ENCODE data around the gene IL16.
"Not testable (repeated sequence)": the region's sequence is repeated elsewhere in the genome, so short reads cannot be mapped to it uniquely, and the experiment has no call there.

Gene IL16

DNA sequence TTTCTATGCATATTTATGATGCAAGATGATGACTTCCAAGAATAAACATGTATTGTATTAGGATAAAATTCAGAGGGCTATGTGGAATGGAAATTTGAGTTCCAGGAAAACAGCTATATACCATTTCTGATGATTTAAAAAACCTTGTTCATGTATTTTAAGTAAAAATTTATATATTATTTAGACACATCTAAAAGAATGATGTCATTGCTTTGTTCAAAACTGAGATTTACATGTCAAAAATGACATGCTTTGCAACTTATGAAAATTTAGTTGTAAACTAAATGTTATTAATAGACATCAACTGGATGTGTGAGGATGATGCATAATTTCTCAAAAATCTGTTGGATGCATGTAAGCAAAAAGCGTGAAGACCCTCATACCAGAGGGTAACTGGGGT lies 125.0 kb downstream of the IL16 start:
- DNase-seq = no peak

- no peak for DNase-seq
Measured at GRCh38 chr15:81322676-81323253, 126.1 kb downstream of the IL16 start.

DNA sequence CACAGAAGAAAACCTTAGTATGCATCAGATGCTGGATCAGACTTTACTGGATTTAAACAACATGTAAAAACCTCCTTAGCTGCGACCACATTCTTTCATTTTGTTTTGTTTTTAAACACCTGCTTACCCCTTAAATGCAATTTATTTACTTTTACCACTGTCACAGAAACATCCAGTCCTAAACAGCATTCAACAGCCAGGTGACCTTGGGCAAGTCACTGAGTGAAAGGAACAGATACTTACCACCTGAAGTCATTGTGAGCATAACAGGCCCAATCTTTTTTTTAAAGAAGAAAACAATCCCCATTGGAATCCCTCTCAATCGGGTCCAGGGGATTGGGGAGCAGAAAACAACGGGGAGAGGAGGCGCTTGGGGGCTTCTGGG lies 126.9 kb downstream of the IL16 start:
- no peak for DNase-seq

DNA sequence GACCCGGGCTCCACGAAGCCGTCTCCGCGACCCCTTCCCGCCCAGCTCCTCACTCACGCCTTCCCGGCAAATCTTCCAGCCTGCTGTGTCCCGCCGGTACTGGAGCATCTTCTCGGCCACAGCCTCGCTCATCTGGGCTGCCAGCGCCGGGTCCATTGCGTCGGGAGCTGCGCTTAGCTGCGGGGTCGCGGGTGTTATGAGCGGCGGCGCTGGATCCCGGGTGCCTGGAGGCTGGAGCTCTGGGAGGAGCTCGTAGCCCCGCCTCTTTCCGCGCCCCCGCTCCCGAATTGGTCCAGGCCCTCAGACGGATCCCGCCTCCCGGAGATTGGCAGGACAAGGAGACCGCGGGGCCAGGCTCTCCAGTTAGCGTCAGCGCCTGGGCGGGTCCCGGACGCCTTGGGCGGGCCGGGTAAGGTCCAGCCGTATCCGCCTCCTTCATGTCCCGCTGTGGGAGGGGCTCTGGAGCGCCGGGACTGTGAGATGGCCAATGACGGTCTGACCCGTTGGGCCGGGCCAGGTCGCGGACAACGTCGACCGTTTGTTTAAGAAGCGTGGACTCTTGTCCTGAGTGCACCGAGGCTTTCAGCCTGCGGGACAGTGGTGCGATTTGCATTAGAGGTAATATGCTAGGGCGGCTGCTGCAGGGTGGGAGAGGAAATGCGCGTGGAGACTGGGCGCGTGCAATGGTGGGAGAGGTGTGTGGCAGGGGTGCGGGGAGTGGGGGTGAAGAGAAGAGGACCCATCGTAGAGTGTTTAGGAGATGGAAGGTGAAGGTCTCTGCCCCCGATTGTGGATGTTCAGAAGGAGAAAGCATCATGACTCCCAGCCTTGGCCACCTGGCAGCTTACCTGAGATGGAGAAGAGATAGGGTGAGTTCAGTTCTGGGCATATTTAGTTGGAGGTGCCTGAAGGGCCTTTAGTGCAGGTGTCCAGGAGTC lies 127.5 kb downstream of the IL16 start, which contains the start of gene STARD5:
Gene STARD5, minus strand, starts transcription at position 198 of the 938 bp plus-strand sequence. Its CDS starts 42 bp downstream, at position 156.
- DNase-seq = peak; percentile 95 to 97

DNA sequence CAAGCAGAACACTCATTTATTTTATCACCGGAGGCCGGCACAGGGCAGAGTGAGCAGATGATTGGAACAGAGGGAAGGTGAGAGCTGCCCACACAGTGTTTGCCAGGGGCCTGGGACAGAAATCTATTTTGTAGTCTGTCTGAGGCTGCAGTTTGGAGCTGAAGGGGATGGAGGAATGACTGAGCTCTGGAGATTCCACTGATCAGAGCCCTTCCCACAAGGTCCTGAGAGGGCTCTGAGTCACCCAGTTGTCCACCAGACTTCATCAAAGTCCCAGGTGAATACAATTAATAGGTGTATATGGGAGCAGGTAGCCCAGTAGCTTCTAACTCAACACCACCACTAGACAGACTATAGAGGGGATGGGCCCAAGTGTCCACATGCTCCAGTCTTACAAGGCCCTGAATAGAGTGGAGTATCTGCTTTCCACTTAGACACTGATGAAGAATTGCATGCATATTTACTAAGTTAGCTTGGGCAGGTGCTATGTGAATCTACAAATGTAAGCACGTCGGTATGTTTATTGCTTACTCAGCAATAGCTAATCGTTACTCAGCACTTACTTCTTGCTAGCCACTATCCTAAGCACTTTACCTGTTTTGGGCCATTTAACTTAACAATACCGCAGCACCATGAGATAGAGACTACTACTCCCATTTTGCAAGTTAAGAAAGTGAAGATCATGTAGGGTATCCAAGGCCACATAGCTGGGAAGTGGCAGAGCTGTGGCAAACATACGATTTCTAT lies 130.0 kb downstream of the IL16 start:
- DNase-seq = no peak

GRCh38 chr15:81327516-81327915 lies 130.8 kb downstream of the IL16 start:
- DNase-seq = no peak

GRCh38 chr15:81329446-81329845 lies 132.8 kb downstream of the IL16 start:
- no peak for DNase-seq

GRCh38 chr15:81330366-81331090 lies 133.8 kb downstream of the IL16 start:
- no peak for DNase-seq

- DNase-seq = not testable (repeated sequence)
Measured at GRCh38 chr15:81331141-81331540, 134.5 kb downstream of the IL16 start.

DNA sequence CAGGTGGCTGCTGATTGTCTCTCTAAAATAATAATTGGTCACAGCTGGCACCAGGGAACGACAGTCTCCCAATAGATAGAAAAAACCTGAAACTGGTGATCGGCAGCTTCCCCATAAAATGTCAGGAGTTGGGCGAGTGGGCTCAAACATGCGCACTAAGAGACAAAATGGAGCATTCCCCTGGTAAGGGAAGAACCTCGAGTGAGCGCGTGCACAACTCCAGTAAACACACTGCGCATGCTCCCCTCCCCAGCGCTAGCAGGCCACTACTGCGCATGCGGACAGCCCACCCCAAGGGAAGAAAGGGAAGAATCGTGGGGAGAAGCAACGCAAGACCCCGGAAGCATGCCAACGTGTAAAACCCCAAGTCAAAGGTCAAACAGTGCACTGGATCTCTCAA lies 134.9 kb downstream of the IL16 start:
- DNase-seq = no peak

- DNase-seq = no peak
Measured at GRCh38 chr15:81332326-81332725, 135.6 kb downstream of the IL16 start.

DNA sequence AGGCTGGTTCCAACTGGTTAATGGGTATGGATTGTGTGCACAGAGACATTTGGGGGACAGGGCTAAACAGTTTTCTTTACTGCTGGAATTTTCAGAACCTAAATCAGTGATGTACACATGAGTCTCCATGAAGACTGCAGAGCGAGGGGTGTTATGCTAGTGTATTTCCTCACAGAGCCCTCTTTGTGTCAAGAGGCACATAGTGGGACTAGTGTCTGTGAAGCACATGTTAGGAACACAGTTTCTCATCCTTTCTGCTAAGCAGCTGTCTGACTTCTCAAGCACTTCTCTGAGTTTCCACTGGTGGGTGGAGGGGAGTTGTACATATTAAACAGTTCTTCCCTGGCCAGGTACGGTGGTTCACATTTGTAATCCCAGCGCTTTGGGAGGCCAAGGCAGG lies 136.7 kb downstream of the IL16 start:
- DNase-seq = no peak

DNA sequence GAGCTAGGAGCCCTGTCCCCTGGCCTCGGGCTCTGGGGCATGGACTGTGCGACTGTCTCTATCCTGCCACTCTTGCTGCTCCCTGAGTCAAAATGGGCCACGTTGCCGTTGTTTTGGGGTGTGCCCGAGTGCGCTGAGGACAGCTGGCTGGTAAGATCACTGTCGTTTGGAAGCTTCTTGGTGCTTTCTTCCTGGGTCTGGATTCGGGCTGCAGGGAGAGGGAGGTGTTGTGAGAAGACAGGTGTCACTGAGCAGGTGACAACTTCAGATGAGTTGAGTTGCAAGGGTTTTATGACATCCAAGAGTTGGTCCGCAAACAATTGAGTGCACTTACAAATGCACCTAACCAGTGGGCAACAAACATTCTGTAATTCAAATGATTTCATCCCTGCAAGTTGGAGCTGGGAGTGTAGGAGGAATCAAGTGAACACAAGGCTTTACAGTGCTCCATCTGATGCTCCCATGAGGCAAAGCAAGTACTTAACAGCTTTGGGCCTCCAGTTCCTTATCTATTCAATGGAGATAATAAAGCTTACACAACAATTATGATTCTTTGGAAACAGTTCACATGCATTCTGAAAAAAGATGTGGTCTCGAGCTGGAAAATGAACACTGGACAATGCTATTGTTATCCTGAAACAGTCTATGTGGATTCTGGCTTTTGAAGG lies 138.2 kb downstream of the IL16 start:
- DNase-seq = no peak

GRCh38 chr15:81335631-81336030 lies 139.0 kb downstream of the IL16 start:
- no peak for DNase-seq

DNA sequence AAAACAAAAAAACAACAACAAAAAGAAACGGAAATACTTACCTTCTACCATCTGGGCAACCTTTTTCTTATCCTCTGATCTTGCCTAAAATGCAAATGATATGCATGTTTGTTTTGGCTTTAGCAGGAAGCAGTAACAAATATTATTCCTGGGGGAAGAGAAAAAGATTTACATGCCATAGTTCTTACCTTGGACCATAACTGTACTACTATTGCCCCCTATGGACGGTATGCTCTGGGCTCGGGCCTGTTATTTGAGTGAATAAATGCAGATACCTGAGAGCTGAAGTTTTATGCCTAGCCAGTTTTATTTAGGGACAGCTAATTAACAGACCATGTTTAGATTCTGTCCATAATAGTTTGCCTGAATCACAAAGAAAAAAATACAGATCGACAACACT lies 139.9 kb downstream of the IL16 start:
- DNase-seq = no peak

DNA sequence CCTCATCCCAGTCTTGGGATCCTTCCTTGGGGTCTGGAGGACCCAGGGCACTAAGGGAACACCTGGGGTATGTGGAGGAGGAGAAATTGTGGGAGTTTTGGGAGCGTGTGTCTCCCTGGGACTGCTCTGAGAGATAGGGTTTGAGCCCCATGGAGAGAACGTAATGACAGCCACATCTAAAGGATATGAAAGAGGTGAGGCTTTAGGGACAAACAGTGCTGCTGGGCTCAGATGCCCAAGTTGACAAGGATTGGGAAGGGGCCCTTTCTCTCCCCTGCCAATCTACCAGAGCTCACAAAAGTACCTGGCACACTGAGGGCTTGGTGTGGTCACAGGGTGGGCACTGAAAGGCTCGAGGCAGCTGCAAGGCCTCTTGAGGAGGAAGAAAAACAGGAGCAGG lies 140.6 kb downstream of the IL16 start:
- no peak for DNase-seq

DNA sequence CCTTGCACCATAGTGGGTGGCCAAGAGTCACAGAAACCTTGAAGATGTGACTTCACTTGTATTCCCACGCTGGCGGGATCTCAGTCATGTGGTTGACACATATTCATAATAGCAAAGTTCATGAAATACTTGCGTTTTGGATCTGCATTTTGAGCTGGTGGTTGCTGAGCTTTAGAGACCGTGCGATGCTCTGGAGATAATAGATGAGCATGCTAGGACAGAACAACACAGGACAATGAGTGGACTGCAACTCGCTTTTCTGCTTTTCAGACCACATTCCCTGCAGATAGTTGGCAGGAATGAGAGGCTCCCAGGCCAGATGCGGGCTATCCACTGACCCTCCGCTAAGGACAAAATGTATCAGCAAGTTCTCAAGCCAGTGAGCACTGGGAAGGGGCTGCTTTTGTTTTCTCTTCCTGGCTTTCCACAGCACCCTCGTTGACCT lies 141.1 kb downstream of the IL16 start:
- no peak for DNase-seq

GRCh38 chr15:81338170-81339007 lies 141.7 kb downstream of the IL16 start:
- no peak for DNase-seq

GRCh38 chr15:81339321-81339720 lies 142.6 kb downstream of the IL16 start:
- no peak for DNase-seq

DNA sequence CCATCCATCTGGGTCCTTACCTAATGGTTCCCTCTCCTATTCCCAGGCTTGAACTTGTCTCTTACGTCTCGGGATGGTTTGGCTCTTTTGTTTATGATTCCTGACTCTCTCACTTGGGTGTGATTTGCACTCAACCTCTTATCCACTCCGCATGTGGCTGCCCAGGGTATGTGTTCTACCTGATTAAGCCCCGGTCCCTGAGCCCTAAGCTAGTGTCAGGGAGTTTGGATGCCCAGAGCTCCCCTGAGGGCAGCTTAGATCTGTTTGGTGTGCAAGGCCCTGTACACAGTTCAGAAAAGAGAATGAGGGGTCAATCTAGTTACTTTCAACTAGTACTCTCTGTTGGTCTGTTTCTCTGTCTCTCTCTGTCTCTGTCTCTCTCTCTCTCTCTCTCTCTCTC lies 143.2 kb downstream of the IL16 start:
- DNase-seq = no peak

- no peak for DNase-seq
Measured at GRCh38 chr15:81341351-81341750, 144.7 kb downstream of the IL16 start.

Data from stimulated activated CD4-positive, alpha-beta T cell treated with anti-CD3 and anti-CD28 coated beads, Interleukin-2, amount 100 ng/mL, for 48 hours (primary cell).